SK-N-SH treated with all-trans-retinoic acid at 6 μM for 48 hours (cell line): ENCODE data around the gene LAMA3.

Experiments
- BACH2 ChIP-seq: fragments of 250-450 bp; sonication (Bioruptor Pico); IDR thresholded peaks from 2 replicates; pipeline ENCODE4 v1.9.0; 2021; ENCODE audit warnings: mild to moderate bottlenecking, borderline replicate concordance
- CSDC2 ChIP-seq: fragments of 250-450 bp; sonication (Bioruptor Pico); IDR thresholded peaks from 2 replicates; pipeline ENCODE4 v1.5.0; 2020; ENCODE audit warnings: mild to moderate bottlenecking, moderate library complexity
- POU6F1 ChIP-seq: fragments of 250-450 bp; sonication (Bioruptor Pico); IDR thresholded peaks from 2 replicates; pipeline ENCODE4 v1.8.0; 2021; ENCODE audit warnings: low read depth, mild to moderate bottlenecking, moderate library complexity, borderline replicate concordance
- RARB ChIP-seq: fragments of 250-450 bp; sonication (Bioruptor Pico); IDR thresholded peaks from 2 replicates; pipeline ENCODE4 v1.8.0; 2021; ENCODE audit warnings: mild to moderate bottlenecking, moderate library complexity
- SNAI2 ChIP-seq: fragments of 250-450 bp; sonication (Bioruptor Pico); IDR thresholded peaks from 2 replicates; pipeline ENCODE4 v1.5.0; 2020; ENCODE audit warnings: mild to moderate bottlenecking, moderate library complexity
- TCF4 ChIP-seq: fragments of 250-450 bp; sonication (Bioruptor Pico); IDR thresholded peaks from 2 replicates; pipeline ENCODE4 v1.8.0; 2021; ENCODE audit warnings: mild to moderate bottlenecking, moderate library complexity, borderline replicate concordance
- TSHZ2 ChIP-seq: fragments of 250-450 bp; sonication (Bioruptor Pico); IDR thresholded peaks from 2 replicates; pipeline ENCODE4 v1.5.0; 2020; ENCODE audit warnings: mild to moderate bottlenecking, moderate library complexity
- ZC3H10 ChIP-seq: fragments of 250-450 bp; sonication (Bioruptor Pico); IDR thresholded peaks from 2 replicates; pipeline ENCODE4 v1.5.1; 2021; ENCODE audit warnings: mild to moderate bottlenecking, moderate library complexity
- ZNF565 ChIP-seq: fragments of 450-650 bp; formaldehyde crosslinking; conservative IDR thresholded peaks from 2 replicates; pipeline ENCODE4 v1.5.0; 2020; ENCODE audit warnings: low read depth, mild to moderate bottlenecking, moderate library complexity

GRCh38 chr18:23938043-23938756 lies 248.9 kb downstream of the LAMA3 start:
- TF ChIP-seq SNAI2 (CRISPR knock-in tag) (no peak), ZC3H10 (no peak), TSHZ2 (no peak), POU6F1 (CRISPR knock-in tag) (no peak), ZNF565 (CRISPR knock-in tag) (no peak), RARB (CRISPR knock-in tag) (no peak), CSDC2 (no peak), TCF4 (no peak), BACH2 (CRISPR knock-in tag) (no peak)
